Stimulated activated CD4-positive, alpha-beta T cell treated with anti-CD3 and anti-CD28 coated beads, Interleukin-15, amount 100 ng/mL, for 24 hours (primary cell): ENCODE measurements around the gene WRAP53.

Experiments used
- DNase-seq: peaks from one replicate; pipeline ENCODE4 v3.0.0-alpha.2; 2020

WRAP53 gene

GRCh38 chr17:7710301-7710700 lies 22.0 kb downstream of the WRAP53 start:
- DNase-seq, result no peak

- DNase-seq, result peak; percentile 17
Measured at GRCh38 chr17:7711051-7711755, 22.9 kb downstream of the WRAP53 start.

GRCh38 chr17:7712111-7712771 lies 24.0 kb downstream of the WRAP53 start:
- no peak for DNase-seq

- no peak for DNase-seq
Measured at GRCh38 chr17:7713782-7714181, 25.5 kb downstream of the WRAP53 start.

DNA sequence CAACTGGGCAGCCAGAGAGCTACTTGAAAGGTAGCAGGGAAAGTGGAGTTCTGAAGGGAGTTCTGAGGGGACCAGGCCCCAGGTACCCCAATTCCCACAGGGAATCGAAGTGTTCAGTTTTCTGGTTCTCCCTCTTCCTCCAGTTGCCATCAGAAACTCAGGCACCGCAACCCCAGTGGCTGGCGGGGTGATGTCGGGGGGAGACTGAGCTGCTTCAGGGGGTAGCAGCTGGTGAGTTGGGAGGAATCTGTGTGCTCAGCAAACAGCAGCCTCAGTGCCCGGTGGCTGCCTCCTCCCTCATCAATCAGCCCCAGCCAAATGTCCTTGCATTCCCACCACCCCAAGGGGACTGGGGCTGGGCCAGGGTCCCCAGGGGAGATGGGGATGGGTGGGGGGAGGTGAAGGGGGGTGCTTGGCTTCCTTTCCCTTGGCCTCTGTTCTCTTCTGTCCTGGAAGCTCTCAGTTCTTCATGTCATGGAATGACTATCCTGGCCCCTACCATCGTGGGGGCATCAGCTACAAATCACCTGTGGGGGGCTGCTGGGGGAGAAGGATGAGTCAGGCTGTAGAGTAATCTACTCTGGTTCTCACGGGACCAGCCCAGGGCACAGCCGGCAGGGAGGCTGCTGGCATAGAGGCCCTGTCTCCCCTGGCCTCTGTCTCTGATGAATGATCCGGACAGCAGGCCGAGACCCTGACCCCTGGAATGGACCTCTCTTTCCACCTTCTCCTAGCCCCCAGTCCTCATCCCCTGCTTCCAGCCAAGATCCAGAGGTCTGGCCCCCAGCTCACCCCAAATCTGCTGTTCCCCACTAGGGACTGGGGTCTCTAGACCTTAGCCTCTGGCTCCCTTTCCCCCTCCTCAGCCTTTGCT lies 26.7 kb downstream of the WRAP53 start:
- DNase-seq, result no peak

- no peak for DNase-seq
Measured at GRCh38 chr17:7715936-7716886, 27.9 kb downstream of the WRAP53 start.

- peak; percentile 77 for DNase-seq
Measured at GRCh38 chr17:7716901-7717755, 28.9 kb downstream of the WRAP53 start, which contains the start of gene DNAH2. DNAH2 (plus strand) TSS chr17:7717744; CDS start chr17:7719735, 1,991 bp downstream.

DNA sequence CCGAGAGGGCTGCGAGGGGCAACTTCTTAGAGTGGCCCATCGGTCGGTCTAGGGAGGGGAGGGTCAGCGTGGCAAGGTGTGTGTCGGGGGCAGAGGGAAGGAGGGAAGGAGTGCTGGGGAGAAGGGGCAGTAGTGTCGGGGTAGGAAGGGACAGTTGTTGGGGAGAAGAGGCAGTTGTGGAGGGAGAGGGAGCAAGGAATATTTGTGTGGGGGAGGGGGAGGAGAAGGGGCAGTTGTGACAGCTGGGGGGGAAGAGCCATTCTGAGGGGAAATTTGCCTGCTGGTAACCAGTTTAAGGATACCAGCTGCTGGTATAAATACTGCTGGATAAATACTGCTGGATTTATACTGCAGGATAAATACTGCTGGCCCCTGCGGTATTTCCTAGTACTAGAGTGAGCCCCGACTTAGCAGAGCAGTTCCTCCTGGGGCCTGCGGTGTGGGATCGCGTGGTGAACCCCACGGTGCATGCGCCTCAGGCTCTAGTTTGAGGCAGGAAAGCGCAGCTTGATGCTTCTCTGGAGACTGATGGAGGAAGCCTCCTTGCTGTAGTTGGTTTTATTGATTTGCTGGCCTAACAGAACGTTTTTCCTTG lies 29.6 kb downstream of the WRAP53 start:
- peak; percentile 46 for DNase-seq

- DNase-seq, result no peak
Measured at GRCh38 chr17:7719661-7720060, 31.4 kb downstream of the WRAP53 start.

DNA sequence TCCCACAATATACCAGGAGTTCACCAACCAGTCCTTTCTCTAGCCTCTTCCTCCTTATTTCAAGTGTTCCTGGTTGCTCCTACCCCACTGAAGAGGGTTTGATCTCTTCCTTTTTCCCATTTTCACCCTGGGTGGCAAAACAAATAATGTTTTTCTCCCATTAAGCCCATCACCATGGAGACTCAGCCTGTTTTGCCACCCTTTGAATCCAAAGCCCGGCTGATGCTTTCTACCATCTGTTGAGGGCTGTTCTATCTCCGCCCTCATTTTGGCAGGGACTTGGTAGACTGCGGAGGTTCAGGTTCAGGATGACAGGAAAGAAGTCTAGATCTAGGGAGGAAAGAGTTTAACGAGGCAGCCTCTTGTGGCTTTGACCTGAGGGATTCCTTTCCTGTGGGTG lies 31.8 kb downstream of the WRAP53 start:
- DNase-seq, result no peak

DNA sequence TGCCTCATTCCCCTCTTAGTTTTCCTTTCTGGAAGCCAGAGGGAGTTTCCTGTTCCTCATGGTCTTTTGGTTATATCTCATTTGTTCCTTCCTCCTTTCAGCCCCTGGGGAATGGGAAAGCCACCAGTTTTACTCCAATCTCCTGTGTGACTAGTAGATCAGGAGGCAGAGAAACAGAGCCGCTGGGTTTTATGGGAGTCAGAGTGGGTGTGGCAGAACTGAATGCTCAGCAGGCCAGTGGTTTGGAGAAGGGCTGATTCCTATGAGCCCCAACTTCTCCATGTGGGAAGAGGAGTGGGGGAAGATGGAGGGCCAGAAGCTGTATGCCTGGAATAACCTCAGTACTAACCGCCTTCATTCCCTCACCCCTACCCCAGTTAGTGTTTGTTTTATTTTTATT lies 33.3 kb downstream of the WRAP53 start:
- no peak for DNase-seq

- no peak for DNase-seq
Measured at GRCh38 chr17:7727886-7728285, 39.6 kb downstream of the WRAP53 start.

GRCh38 chr17:7729816-7730215 lies 41.5 kb downstream of the WRAP53 start:
- DNase-seq, result no peak

- DNase-seq, result no peak
Measured at GRCh38 chr17:7732981-7733539, 44.8 kb downstream of the WRAP53 start.

- DNase-seq, result no peak
Measured at GRCh38 chr17:7737601-7738000, 49.3 kb downstream of the WRAP53 start.

DNA sequence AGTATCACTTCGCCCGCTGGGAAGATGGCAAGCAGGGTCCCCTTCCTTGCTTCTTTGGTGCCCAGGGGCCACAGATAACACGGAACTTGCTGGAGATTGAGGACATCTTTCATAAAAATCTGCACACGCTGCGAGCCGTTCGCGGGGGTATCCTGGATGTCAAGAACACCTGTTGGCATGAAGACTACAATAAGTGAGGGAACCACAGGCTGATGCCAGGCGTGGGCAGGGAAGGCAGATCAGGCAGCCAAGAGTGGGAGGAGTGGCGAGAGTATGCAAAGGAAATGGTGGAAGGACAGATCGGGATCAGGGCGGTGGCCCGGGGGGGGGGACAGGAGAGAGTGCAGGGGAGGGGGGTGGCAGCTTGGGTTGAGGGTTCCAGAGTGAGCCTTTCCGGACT lies 51.5 kb downstream of the WRAP53 start:
- DNase-seq, result no peak

DNA sequence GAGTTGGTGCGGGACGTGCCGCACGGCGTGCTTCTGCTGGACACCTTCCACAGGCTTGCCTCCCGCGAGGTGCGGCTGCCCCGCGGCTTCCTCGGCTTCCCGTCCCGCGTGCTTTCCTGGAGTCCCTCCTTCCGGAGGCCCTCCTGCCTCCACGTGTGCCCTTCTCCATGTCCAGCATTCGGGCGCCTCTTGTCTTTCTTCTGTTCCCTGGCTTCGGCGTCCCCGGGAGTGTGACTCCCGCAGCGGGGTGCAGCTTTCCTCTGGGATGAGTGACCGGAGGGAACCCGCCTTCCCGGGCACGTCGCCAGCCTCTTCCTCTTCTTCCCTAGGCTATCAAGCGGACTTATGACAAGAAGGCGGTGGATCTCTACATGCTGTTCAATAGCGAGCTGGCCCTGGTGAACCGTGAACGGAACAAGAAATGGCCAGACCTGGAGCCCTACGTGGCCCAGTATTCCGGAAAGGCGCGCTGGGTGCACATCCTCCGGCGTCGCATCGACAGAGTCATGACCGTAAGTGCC lies 52.3 kb downstream of the WRAP53 start:
- DNase-seq, result no peak

DNA sequence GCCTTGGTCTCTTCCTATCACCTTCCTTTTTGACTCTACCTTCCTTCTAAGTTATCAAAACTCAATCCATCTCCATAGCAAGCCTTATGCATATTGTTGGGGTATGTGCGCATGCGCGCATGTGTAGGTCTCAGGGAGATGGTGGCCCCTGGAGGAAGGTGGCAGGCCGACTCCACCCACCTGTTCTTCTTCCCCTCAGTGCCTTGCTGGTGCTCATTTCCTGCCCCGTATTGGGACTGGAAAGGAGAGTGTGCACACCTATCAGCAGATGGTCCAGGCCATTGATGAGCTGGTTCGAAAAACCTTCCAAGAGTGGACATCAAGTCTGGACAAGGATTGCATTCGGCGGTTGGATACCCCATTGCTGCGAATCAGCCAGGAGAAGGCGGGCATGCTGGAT lies 54.5 kb downstream of the WRAP53 start:
- no peak for DNase-seq

GRCh38 chr17:7744416-7744815 lies 56.1 kb downstream of the WRAP53 start:
- no peak for DNase-seq

GRCh38 chr17:7745748-7746470 lies 57.6 kb downstream of the WRAP53 start:
- no peak for DNase-seq
